Activated CD8-positive, alpha-beta memory T cell treated with anti-CD3 and anti-CD28 coated beads for 4 hours (primary cell): ENCODE data around the gene RFC3.

Source experiments
- DNase-seq, 2 donors: peaks; one replicate each; pipeline ENCODE4 v3.0.0-alpha.2; 2020; ENCODE audit warnings: low read depth in 2 of 2

Gene RFC3

GRCh38 chr13:33863188-33863789, 45.3 kb downstream of the RFC3 start:
- DNase-seq: no peak

- no peak for DNase-seq
Measured at GRCh38 chr13:33865945-33866344, 48.0 kb downstream of the RFC3 start.

- no peak for DNase-seq
Measured at GRCh38 chr13:33867472-33867871, 49.5 kb downstream of the RFC3 start.

- DNase-seq: no peak
Measured at GRCh38 chr13:33868343-33868994, 50.5 kb downstream of the RFC3 start.

GRCh38 chr13:33869005-33869404, 51.1 kb downstream of the RFC3 start:
- no peak for DNase-seq

GRCh38 chr13:33870046-33870668, 52.2 kb downstream of the RFC3 start:
- no peak for DNase-seq

- DNase-seq: no peak
Measured at GRCh38 chr13:33871207-33872004, 53.5 kb downstream of the RFC3 start.

GRCh38 chr13:33872005-33872351, 54.0 kb downstream of the RFC3 start:
- no peak for DNase-seq

- DNase-seq: no peak
Measured at GRCh38 chr13:33873251-33873908, 55.4 kb downstream of the RFC3 start.

- no peak for DNase-seq
Measured at GRCh38 chr13:33874871-33875270, 56.9 kb downstream of the RFC3 start.

GRCh38 chr13:33875618-33876401, 57.9 kb downstream of the RFC3 start:
- DNase-seq: no peak

- DNase-seq: no peak
Measured at GRCh38 chr13:33876716-33877394, 58.9 kb downstream of the RFC3 start.

GRCh38 chr13:33879118-33879517, 61.2 kb downstream of the RFC3 start:
- no peak for DNase-seq

- DNase-seq: no peak
Measured at GRCh38 chr13:33882804-33883203, 64.9 kb downstream of the RFC3 start.

- no peak for DNase-seq
Measured at GRCh38 chr13:33884531-33885220, 66.7 kb downstream of the RFC3 start.
